K562 (cell line): ENCODE measurements around the gene NPAS3. TPM values are rescaled to one million over a fixed set of nuclear protein-coding genes. Genes with fewer than 3 reads are reported as not detected.

Experiments used
- ATAC-seq: fragments of 200-7000 bp; cut with Tn5 transposase; 3 replicates; pipeline ENCODE4 v1.9.1; 2020; ENCODE audit warnings: moderate library complexity
- BruUV-seq: library from RNA; stranded (reverse); fragments of 400-500 nt; replicated peaks from 2 replicates; lab custom pipeline; 2021; lab: Mats Ljungman, UMichigan
- CTCF ChIA-PET: fragments of 300-600 bp; formaldehyde crosslinking; extraction: SDS; loops from one replicate; lab custom pipeline; 2021; ENCODE audit warnings: low intra/inter-chr PET ratio; lab: Yijun Ruan, JAX
- POLR2A ChIA-PET: fragments of 300-600, 350-650 bp; sonication (Branson Sonifier 250); formaldehyde crosslinking; extraction: SDS; loops from one replicate; lab custom pipeline; 2021; ENCODE audit warnings: antibody characterized with exemption, inconsistent platforms; lab: Yijun Ruan, JAX
- DNase-seq, 4 experiments: peaks; one replicate each; pipeline versions ENCODE4 v3.0.0 to v3.0.0-alpha.2; 2011 to 2018; ENCODE audit warnings: low spot score in 3 of 4, mixed read lengths in 3 of 4; ENCODE audit errors: extremely low read depth in 1 of 4
- FAIRE-seq: peaks from 2 replicates; lab custom pipeline; 2011; peaks lifted over from hg19 to GRCh38; lab: Jason Lieb, UNC
- H2AFZ ChIP-seq: 2 replicates; pipeline ENCODE4 v1.6.0; 2011; ENCODE audit warnings: low read depth, low read length, control low read depth, inconsistent platforms
- H3K27ac ChIP-seq: fragments of 200-600 bp; 3 replicates; pipeline ENCODE4 v1.8.0; 2011; ENCODE audit warnings: low read depth, mild to moderate bottlenecking, control low read depth, inconsistent platforms, low read length, moderate library complexity, mixed read lengths; ENCODE audit errors: extremely low read depth
- H3K27me3 ChIP-seq, 2 experiments: fragments of 300-600 bp in 1 of 2; 2 replicates in 1 of 2; 3 replicates in 1 of 2; pipeline versions ENCODE4 v1.6.0 to v1.8.0; 2011; ENCODE audit warnings: inconsistent platforms in 2 of 2, low read length in 2 of 2, mild to moderate bottlenecking in 1 of 2, mixed read lengths in 1 of 2, moderate library complexity in 1 of 2; ENCODE audit not compliant: control insufficient read depth in 2 of 2, insufficient read depth in 2 of 2
- H3K36me3 ChIP-seq: fragments of 300-600 bp; 3 replicates; pipeline ENCODE4 v1.8.0; 2011; ENCODE audit warnings: mild to moderate bottlenecking, low read length, inconsistent platforms; ENCODE audit not compliant: control insufficient read depth, insufficient read depth
- H3K4me1 ChIP-seq, 2 experiments: fragments of 200-600 bp in 1 of 2; replicated peaks in 1 of 2; 2 replicates in 1 of 2; 3 replicates in 1 of 2; pipeline versions ENCODE4 v1.5.1 to v1.8.0; 2011; ENCODE audit warnings: inconsistent platforms in 2 of 2, low read length in 2 of 2, mild to moderate bottlenecking in 1 of 2, mixed read lengths in 1 of 2, moderate library complexity in 1 of 2; ENCODE audit not compliant: control insufficient read depth in 2 of 2, insufficient read depth in 2 of 2
- H3K4me2 ChIP-seq: 2 replicates; pipeline ENCODE4 v1.6.1; 2011; ENCODE audit warnings: low read length, control low read depth, inconsistent platforms, mixed read lengths; ENCODE audit not compliant: insufficient read depth
- H3K4me3 ChIP-seq: fragments of 200-600 bp; sonication (generic), shearing (Covaris generic); 2 replicates; pipeline ENCODE4 v1.5.1; 2016; ENCODE audit warnings: control low read depth, inconsistent platforms
- H3K79me2 ChIP-seq: fragments of 200-600 bp; 3 replicates; pipeline ENCODE4 v1.8.0; 2011; ENCODE audit warnings: low read length, inconsistent platforms; ENCODE audit not compliant: control insufficient read depth, insufficient read depth
- H3K9ac ChIP-seq, 2 experiments: 2 replicates each; pipeline versions ENCODE4 v1.6.0 to v1.6.1; 2011; ENCODE audit warnings: low read depth in 2 of 2, low read length in 2 of 2, control low read depth in 1 of 2, inconsistent platforms in 1 of 2, mild to moderate bottlenecking in 1 of 2, mixed read lengths in 1 of 2; ENCODE audit not compliant: insufficient read depth in 1 of 2
- H3K9me1 ChIP-seq: one replicate; pipeline ENCODE4 v1.6.0; 2011; ENCODE audit warnings: inconsistent platforms, mild to moderate bottlenecking, low read length, moderate library complexity; ENCODE audit not compliant: control insufficient read depth, insufficient read depth
- H3K9me3 ChIP-seq: replicated peaks from 2 replicates; pipeline ENCODE4 v1.5.1; 2011; ENCODE audit warnings: low read depth, low read length, inconsistent platforms; ENCODE audit not compliant: control insufficient read depth, insufficient read depth
- H4K20me1 ChIP-seq: replicated peaks from 2 replicates; pipeline ENCODE4 v1.6.1; 2011; ENCODE audit warnings: low read length, inconsistent platforms, mixed read lengths; ENCODE audit not compliant: control insufficient read depth, insufficient read depth
- BCL6 ChIP-seq: fragments of 250-450 bp; sonication (Bioruptor Pico); IDR thresholded peaks from 2 replicates; pipeline ENCODE4 v1.4.0; 2020
- CBX5 ChIP-seq: IDR thresholded peaks from 2 replicates; pipeline ENCODE4 v1.6.1; 2014; ENCODE audit warnings: low read depth, borderline replicate concordance
- CBX8 ChIP-seq: fragments of 200-600 bp; sonication (generic); IDR thresholded peaks from 2 replicates; pipeline ENCODE4 v1.6.1; 2012; ENCODE audit warnings: borderline replicate concordance, mixed run types, low read depth, mild to moderate bottlenecking, moderate library complexity, mixed read lengths, low read length, control low read depth, inconsistent platforms; ENCODE audit not compliant: poor library complexity, severe bottlenecking; ENCODE audit errors: extremely low read depth
- CREM ChIP-seq: IDR thresholded peaks from 2 replicates; pipeline ENCODE4 v1.6.1; 2014; ENCODE audit warnings: antibody characterized with exemption, low read depth
- HNRNPUL1 ChIP-seq: fragments of 200-400 bp; formaldehyde crosslinking; IDR thresholded peaks from 2 replicates; pipeline ENCODE4 v1.6.1; 2017; ENCODE audit warnings: low read length
- LARP7 ChIP-seq: fragments of 450-650 bp; IDR thresholded peaks from 2 replicates; pipeline ENCODE4 v1.6.1; 2016
- NUFIP1 ChIP-seq: fragments of 450-650 bp; IDR thresholded peaks from 2 replicates; pipeline ENCODE4 v1.6.1; 2018; ENCODE audit not compliant: partially characterized antibody
- PCBP1 ChIP-seq: fragments of 200-400 bp; formaldehyde crosslinking; IDR thresholded peaks from 2 replicates; pipeline ENCODE4 v1.6.1; 2018; ENCODE audit warnings: mild to moderate bottlenecking, low read depth, low read length; ENCODE audit not compliant: poor library complexity, severe bottlenecking
- SMARCA4 ChIP-seq: fragments of 450-650 bp; IDR thresholded peaks from 2 replicates; pipeline ENCODE4 v1.6.1; 2016
- SMARCB1 ChIP-seq: IDR thresholded peaks from 2 replicates; pipeline ENCODE4 v1.6.1; 2011; ENCODE audit warnings: improper control_type of control experiment, low read depth; ENCODE audit not compliant: insufficient read length
- ZFP91 ChIP-seq: sonication (generic); formaldehyde crosslinking; IDR thresholded peaks from 2 replicates; pipeline ENCODE4 v1.8.0; 2022; ENCODE audit warnings: mild to moderate bottlenecking, missing genetic modification reagents
- ZNF212 ChIP-seq: fragments of 450-650 bp; formaldehyde crosslinking; IDR thresholded peaks from 2 replicates; pipeline ENCODE4 v1.4.0; 2020; ENCODE audit warnings: mild to moderate bottlenecking
- ZNF224 ChIP-seq: sonication (generic); formaldehyde crosslinking; IDR thresholded peaks from 2 replicates; pipeline ENCODE4 v1.8.0; 2022; ENCODE audit warnings: mild to moderate bottlenecking, missing genetic modification reagents
- WGBS: fragments of 100-300 bp; shearing (Covaris generic); methylation state at CpG from one replicate; pipeline ENCODE4 v1.1.6; 2016; ENCODE audit warnings: low coverage, mixed read lengths; ENCODE audit not compliant: insufficient coverage; ENCODE audit errors: missing lambda C conversion rate; 5-methylcytosine and 5-hydroxymethylcytosine counted together
- in situ Hi-C: fragments of 300-500 bp; cut with MboI; formaldehyde crosslinking; loops from 4 replicates; pipeline ENCODE4 v1.15.0; 2018; ENCODE audit warnings: inconsistent platforms, mixed read lengths
- intact Hi-C: fragments of 100-400 bp; cut with micrococcal nuclease; formaldehyde crosslinking; loops from 2 replicates; pipeline ENCODE4 v1.14.2; 2022
- polyA plus RNA-seq, 8 experiments: library from polyadenylated mRNA; depleted of rRNA in 4 of 8; stranded (reverse) in 5 of 8; unstranded in 3 of 8; fragments of >200 nt; fragmentation: Nextera tagmentation in 2 of 8; fragmentation: Illumina TruSeq in 1 of 8; extraction: Ambion mirVana in 2 of 8; extraction: Trizol in 1 of 8; gene quantifications; 2 replicates each; pipeline versions ENCODE4 v1.2.1 to v1.2.3, GENCODE V29; 2011 to 2014; ENCODE audit warnings: inconsistent platforms in 1 of 8, missing spikeins in 1 of 8
- total RNA-seq, 7 experiments: library from RNA; depleted of rRNA in 6 of 7; stranded (reverse); fragments of >200 nt in 6 of 7; fragmentation: Illumina TruSeq in 2 of 7; extraction: Trizol in 2 of 7; gene quantifications; 2 replicates each; pipeline versions ENCODE4 v1.2.1 to v1.2.3, GENCODE V29; 2011 to 2021; ENCODE audit warnings: low replicate concordance in 1 of 7
- TF ChIP-seq, protein P1 (sequence below): fragments of 450-650 bp; formaldehyde crosslinking; IDR thresholded peaks from 2 replicates; pipeline ENCODE4 v1.4.0; 2020; ENCODE audit warnings: mild to moderate bottlenecking, moderate library complexity
- TF ChIP-seq, protein P2 (sequence below): IDR thresholded peaks from 2 replicates; pipeline ENCODE4 v1.6.1; 2016; ENCODE audit warnings: missing genetic modification characterization, missing compliant biosample characterization

Gene NPAS3
- total and polyA plus RNA-seq, 9 of the 15 experiments (the other 6 are each of a cell fraction or from before 2014, with no cell fraction given) = 0.04 TPM; not detected in 8

GRCh38 chr14:33165144-33165925 is 226.7 kb downstream of the NPAS3 start:
- in situ Hi-C loops = no loop called here
- TF ChIP-seq ZNF212 (no peak), LARP7 (no peak), SMARCB1 (no peak), NUFIP1 (no peak), SMARCA4 (no peak), HNRNPUL1 (no peak), PCBP1 (no peak), ZFP91 (CRISPR knock-in tag) (no peak), CBX8 (no peak), CBX5 (no peak), BCL6 (CRISPR knock-in tag) (no peak), CREM (no peak), ZNF224 (CRISPR knock-in tag) (no peak)
- TF ChIP-seq, protein P1, sequence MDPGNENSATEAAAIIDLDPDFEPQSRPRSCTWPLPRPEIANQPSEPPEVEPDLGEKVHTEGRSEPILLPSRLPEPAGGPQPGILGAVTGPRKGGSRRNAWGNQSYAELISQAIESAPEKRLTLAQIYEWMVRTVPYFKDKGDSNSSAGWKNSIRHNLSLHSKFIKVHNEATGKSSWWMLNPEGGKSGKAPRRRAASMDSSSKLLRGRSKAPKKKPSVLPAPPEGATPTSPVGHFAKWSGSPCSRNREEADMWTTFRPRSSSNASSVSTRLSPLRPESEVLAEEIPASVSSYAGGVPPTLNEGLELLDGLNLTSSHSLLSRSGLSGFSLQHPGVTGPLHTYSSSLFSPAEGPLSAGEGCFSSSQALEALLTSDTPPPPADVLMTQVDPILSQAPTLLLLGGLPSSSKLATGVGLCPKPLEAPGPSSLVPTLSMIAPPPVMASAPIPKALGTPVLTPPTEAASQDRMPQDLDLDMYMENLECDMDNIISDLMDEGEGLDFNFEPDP (CRISPR knock-in tag) = no peak
- TF ChIP-seq, protein P2, sequence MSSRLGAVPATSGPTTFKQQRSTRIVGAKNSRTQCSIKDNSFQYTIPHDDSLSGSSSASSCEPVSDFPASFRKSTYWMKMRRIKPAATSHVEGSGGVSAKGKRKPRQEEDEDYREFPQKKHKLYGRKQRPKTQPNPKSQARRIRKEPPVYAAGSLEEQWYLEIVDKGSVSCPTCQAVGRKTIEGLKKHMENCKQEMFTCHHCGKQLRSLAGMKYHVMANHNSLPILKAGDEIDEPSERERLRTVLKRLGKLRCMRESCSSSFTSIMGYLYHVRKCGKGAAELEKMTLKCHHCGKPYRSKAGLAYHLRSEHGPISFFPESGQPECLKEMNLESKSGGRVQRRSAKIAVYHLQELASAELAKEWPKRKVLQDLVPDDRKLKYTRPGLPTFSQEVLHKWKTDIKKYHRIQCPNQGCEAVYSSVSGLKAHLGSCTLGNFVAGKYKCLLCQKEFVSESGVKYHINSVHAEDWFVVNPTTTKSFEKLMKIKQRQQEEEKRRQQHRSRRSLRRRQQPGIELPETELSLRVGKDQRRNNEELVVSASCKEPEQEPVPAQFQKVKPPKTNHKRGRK (tag) = no peak

More at GRCh38 chr14:33165144-33165925, 226.7 kb downstream of the NPAS3 start:
- H3K79me2 ChIP-seq = no peaks in the 10 kb centered on the region
- ChIA-PET POLR2A (no interaction called here), CTCF (no interaction called here)
- intact Hi-C loops = no loop called here
- H3K4me2 ChIP-seq = no peak overlapping the region
- no peaks in the 10 kb centered on the region for H3K9me3 ChIP-seq
- DNase-seq (no peak), FAIRE-seq (no peak), ATAC-seq (no peak)
- H3K9ac ChIP-seq = no peak overlapping the region
- no peaks in the 10 kb centered on the region for H3K36me3 ChIP-seq
- 3% methylated on average over 8 of the region's 8 CpGs for WGBS
- H3K9me1 ChIP-seq = no peaks in the 10 kb centered on the region
- BruUV-seq = no TSS peak
- H2AFZ ChIP-seq = no peak overlapping the region
- H4K20me1 ChIP-seq = no peaks in the 10 kb centered on the region
- 0 out of 5 replicates have a peak, but pooled peaks cover 0 to 5% of the 10 kb centered on the region in 2 experiments for H3K27me3 ChIP-seq
- no peak overlapping the region for H3K4me3 ChIP-seq
- no peaks in the 10 kb centered on the region for H3K4me1 ChIP-seq
- H3K27ac ChIP-seq = no peak overlapping the region
